HL-60 (cell line): Measurements from ENCODE around the gene RASAL1.

Source experiments
- CTCF ChIP-seq: IDR thresholded peaks from one replicate; pipeline ENCODE4 v1.5.1; 2011; ENCODE audit warnings: low read length, control low read depth, inconsistent platforms; ENCODE audit not compliant: insufficient read depth
- GABPA ChIP-seq: IDR thresholded peaks from 2 replicates; pipeline ENCODE4 v1.6.1; 2012; ENCODE audit warnings: low read depth
- POLR2AphosphoS5 ChIP-seq: IDR thresholded peaks from 2 replicates; pipeline ENCODE4 v1.6.1; 2012; ENCODE audit warnings: low read depth
- REST ChIP-seq: IDR thresholded peaks from 2 replicates; pipeline ENCODE4 v1.6.1; 2012; ENCODE audit warnings: low read depth; ENCODE audit not compliant: insufficient replicate concordance
- SPI1 ChIP-seq: IDR thresholded peaks from 2 replicates; pipeline ENCODE4 v1.6.1; 2012; ENCODE audit warnings: low read depth, mild to moderate bottlenecking, borderline replicate concordance

- TF ChIP-seq CTCF = no peak
- TF ChIP-seq POLR2AphosphoS5 = no peak
- no peak for TF ChIP-seq SPI1
- no peak for TF ChIP-seq REST
- no peak for TF ChIP-seq GABPA
Measured at GRCh38 chr12:113169697-113170096, 34.1 kb upstream of the RASAL1 start.
